ENCODE measurements around the gene TUBB6.

Gene TUBB6

DNA sequence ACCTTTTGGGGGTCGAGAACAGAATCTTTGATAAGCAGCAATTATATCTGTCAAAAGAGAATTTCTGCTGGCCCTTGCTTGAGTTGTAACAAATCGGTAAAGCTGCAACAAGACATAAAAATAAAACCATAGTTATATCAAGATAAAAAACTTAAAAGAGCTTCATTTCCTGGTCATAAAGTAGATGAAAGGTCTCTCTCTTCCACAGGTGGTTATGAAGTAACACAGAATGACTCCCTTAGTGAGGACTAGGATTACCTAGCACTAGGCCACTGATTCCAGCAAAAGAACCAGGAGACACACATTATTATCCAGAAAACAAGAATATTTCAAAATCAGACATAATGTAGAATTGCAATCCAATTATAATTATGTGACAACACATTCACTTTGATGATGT is 63.5 kb downstream of the TUBB6 start:
- no peak for TF ChIP-seq JUND (IDR thresholded peaks at IDR 0.05; ENCODE audit: low read depth)
- in situ Hi-C loops (cut with HindIII; ENCODE audit: low pct_unique_long_range_greater_than_20kb, low sequenced_read_pairs): no loop called here
- no peak for DNase-seq (ENCODE audit: low read depth in 1 of 2, low spot score in 1 of 2)

DNA sequence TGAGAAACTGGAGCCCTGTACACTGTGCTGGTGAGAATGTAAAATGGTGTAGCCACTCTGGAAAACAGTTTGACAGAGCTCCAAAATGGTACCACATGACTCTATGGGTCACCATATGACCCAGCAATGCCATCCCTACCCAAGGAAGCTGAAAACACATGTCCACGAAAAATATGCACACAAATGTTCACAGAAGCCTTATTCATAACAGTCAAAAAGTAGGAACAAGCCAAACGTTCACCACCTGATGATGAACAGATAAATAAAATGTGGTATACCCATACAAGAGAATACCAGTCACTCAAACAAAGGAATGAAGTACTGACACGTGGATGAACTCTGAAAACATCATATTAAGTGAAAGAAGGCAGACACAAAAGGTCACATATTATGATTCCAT is 64.4 kb downstream of the TUBB6 start:
- in situ Hi-C loops (cut with HindIII; ENCODE audit: low pct_unique_long_range_greater_than_20kb, low sequenced_read_pairs): no loop called here
- no peak for DNase-seq (ENCODE audit: low read depth in 1 of 2, low spot score in 1 of 2)
- TF ChIP-seq JUND (IDR thresholded peaks at IDR 0.05; ENCODE audit: low read depth): no peak

DNA sequence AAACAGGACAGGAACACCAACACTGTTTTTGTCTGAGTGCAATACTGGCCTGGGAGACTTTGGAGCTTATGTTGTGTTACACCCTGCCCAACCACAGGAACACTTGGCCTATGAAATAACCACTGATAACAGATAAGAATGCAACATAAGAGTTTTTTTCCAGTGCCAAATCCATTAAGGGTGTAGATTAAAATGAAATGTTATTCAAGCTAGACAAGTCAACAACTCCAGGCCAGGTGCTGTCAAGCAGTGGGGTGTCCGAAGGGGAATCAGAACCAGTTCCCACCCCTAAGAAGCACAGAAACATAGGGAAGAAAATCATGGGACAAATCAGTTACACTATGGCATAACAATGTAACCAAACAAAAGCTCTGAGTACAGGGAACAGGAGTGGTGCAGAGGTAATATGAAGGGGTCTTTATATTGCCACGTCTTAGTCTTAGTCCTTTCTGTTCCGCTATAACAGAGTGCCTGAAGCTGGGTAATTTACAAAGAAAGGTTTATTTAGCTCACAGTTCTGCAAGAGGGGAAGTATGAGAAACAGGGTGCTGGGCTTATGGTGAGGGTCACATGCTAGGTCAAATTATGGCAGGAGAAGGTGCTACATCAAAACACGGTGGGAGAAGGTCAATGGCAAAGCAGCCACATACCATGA is 65.2 kb downstream of the TUBB6 start:
- DNase-seq (ENCODE audit: low read depth in 1 of 2, low spot score in 1 of 2): no peak
- in situ Hi-C loops (cut with HindIII; ENCODE audit: low pct_unique_long_range_greater_than_20kb, low sequenced_read_pairs): no loop called here
- no peak for TF ChIP-seq JUND (IDR thresholded peaks at IDR 0.05; ENCODE audit: low read depth)

DNA sequence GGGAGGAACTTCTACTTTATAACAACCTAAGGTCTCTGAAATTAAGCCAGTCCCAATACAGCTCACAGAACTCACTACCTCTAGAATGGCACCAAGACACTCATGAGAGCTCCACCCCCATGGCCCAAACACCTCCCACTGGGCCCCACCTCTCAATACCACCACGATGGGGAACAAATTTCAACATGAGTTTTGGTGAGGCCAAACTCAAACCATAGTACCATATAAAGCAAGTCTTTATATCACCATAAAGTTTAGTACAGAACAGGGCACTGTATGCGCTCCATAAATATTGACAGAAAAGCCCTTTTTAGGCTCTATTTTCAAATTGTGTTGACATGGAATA is 65.7 kb downstream of the TUBB6 start:
- DNase-seq (ENCODE audit: low read depth in 1 of 2, low spot score in 1 of 2): no peak
- TF ChIP-seq JUND (IDR thresholded peaks at IDR 0.05; ENCODE audit: low read depth): no peak
- in situ Hi-C loops (cut with HindIII; ENCODE audit: low pct_unique_long_range_greater_than_20kb, low sequenced_read_pairs): no loop called here

DNA sequence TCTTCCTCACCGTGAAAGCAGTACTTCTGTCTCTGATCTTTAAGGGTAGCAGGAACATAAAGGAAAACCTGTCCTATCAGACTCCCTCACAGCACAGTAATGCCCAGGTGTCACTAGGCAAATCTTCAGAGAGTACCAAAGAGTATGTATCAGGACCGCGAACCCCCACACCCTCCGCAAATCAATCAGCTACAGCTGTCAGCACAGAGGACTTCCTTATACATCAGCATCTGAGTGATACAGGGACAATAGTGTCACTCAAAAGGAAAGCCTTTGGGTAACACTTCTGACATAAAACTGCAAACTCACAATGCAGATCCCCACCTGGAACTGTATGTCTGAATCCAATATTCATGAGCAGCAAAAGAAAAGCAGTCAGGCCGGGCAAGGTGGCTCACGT is 66.4 kb downstream of the TUBB6 start:
- no peak for DNase-seq (ENCODE audit: low read depth in 1 of 2, low spot score in 1 of 2)
- no peak for TF ChIP-seq JUND (IDR thresholded peaks at IDR 0.05; ENCODE audit: low read depth)
- in situ Hi-C loops (cut with HindIII; ENCODE audit: low pct_unique_long_range_greater_than_20kb, low sequenced_read_pairs): no loop called here
